Measurements from ENCODE around the gene CHRNA3.
"Not testable (repeated sequence)": the region's sequence is repeated elsewhere in the genome, so short reads cannot be mapped to it uniquely, and the experiment has no call there.

The CHRNA3 gene

DNA sequence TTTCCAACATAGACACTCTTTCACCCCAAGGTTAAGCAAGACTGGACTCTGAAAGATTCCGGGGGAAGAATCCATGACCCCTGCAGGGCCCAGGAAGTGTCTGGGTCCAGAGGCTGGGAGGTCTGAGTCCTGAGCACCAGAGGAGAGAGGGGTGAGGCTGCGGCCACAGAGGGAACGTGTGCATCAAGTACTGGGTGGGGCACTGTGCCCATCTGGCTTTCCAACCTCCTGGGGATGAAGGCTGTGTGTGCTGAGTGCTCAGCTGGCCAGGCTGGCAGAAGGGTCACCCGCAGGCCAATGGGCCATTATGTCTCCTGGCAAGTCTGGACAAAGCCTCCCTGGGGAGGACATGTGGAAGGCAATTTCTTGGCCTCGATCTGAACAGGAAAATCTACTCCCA is 3.3 kb downstream of the CHRNA3 start:
- no peak for DNase-seq (ENCODE audit: low read depth in 2 of 2)

DNA sequence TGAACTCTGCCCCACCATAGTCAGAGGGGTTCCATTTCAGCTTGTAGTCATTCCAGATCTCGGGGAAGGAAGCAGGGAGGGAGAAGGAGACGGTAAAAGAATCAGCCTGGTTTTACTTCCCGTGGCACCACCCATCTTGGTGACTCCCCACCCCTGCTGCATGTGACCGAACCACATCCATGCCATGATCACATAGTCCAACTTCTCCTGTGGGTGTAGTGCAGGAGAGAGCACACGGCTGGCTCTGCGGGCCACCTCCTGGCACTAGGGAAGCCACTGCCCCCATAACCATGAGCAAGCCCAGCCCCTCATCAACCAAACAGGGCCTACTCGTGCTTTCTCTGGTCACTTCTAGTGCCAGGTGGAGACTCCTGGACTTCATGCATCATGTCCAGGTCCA is 3.7 kb downstream of the CHRNA3 start:
- DNase-seq (ENCODE audit: low read depth in 2 of 2), result no peak

- DNase-seq (ENCODE audit: low read depth in 2 of 2), result no peak
Observed at GRCh38 chr15:78616506-78616905, 4.3 kb downstream of the CHRNA3 start.

DNA sequence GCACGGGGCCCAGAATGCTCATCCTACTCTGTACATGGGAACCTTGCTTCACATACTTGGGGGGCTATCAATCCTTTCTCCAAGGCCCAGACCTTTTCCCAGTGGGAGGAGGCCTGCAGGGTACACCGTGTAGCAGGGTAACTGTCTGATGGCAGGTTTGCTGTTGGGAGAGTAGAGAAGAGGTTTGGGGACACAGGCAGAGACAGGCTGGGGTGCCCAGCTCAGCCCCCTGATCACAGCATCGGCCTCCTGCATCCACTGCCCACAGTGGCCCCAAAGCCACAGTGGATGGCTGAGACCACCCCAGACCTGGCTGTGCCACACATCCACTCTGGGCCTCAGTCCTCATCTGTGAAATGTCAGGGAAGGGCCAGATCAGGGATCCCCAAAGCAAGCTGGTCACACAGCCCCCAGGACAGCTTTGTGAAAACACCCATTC is 5.6 kb downstream of the CHRNA3 start:
- DNase-seq (ENCODE audit: low read depth in 2 of 2), result no peak

GRCh38 chr15:78614021-78614420 is 6.8 kb downstream of the CHRNA3 start:
- no peak for DNase-seq (ENCODE audit: low read depth in 2 of 2)

DNA sequence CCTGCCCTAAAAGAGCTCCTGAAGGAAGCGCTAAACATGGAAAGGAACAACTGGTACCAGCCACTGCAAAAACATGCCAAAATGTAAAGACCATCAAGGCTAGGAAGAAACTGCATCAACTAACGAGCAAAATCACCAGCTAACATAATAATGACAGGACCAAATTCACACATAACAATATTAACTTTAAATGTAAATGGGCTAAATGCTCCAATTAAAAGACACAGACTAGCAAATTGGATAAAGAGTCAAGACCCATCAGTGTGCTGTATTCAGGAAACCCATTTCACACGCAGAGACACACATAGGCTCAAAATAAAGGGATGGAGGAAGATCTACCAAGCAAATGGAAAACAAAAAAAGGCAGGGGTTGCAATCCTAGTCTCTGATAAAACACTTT is 11.2 kb downstream of the CHRNA3 start:
- not testable (repeated sequence) for DNase-seq (ENCODE audit: low read depth in 2 of 2)

GRCh38 chr15:78605680-78606079 is 15.1 kb downstream of the CHRNA3 start:
- DNase-seq (ENCODE audit: low read depth in 2 of 2), result no peak

DNA sequence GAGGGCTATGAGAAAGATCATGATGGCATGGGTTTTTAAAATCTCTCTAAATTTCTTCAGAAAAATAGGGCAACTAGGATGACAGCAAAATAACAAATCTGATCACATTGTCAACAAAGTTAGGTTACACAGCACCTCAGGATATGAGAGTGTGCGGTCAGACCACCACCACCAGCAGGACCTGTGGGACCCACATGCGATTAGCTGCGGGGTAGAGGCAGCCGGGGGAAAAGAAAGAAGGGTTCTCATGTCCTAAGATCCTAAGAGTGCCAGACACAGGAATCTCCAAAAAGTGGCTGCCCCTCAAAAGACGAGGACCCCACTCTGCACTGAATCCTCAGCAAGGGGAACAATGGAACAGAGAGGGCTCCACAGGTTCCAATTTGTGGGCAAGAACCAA is 15.6 kb downstream of the CHRNA3 start:
- no peak for DNase-seq (ENCODE audit: low read depth in 2 of 2)

GRCh38 chr15:78604420-78604819 is 16.4 kb downstream of the CHRNA3 start:
- no peak for DNase-seq (ENCODE audit: low read depth in 2 of 2)

GRCh38 chr15:78603467-78603866 is 17.3 kb downstream of the CHRNA3 start:
- no peak for DNase-seq (ENCODE audit: low read depth in 2 of 2)

GRCh38 chr15:78599189-78599588 is 21.6 kb downstream of the CHRNA3 start:
- DNase-seq (ENCODE audit: low read depth in 2 of 2), result no peak

- DNase-seq (ENCODE audit: low read depth in 2 of 2), result no peak
Observed at GRCh38 chr15:78598348-78598747, 22.4 kb downstream of the CHRNA3 start.

- DNase-seq (ENCODE audit: low read depth in 2 of 2), result no peak
Observed at GRCh38 chr15:78597583-78597982, 23.2 kb downstream of the CHRNA3 start.

- no peak for DNase-seq (ENCODE audit: low read depth in 2 of 2)
Observed at GRCh38 chr15:78574944-78575343, 45.9 kb downstream of the CHRNA3 start.

DNA sequence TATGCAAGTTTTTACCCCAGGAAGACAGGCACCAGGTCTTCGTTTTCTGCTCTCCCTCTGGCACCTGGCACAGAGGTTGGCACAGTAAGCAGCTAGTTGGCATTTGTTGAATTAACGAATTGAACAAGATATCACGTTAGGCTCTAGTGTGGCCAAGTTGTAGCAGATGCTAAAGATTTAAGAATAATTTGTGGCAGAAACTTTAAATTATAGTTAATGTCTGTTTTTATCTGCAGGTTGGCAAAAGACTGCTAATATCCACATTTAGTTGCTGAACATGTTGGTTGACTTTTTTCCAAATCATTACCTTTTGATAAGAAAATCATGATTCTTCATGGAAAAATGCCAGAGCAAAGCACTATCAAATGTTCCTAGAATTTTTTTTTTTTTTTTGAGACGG is 47.4 kb downstream of the CHRNA3 start:
- DNase-seq (ENCODE audit: low read depth in 2 of 2), result no peak

DNA sequence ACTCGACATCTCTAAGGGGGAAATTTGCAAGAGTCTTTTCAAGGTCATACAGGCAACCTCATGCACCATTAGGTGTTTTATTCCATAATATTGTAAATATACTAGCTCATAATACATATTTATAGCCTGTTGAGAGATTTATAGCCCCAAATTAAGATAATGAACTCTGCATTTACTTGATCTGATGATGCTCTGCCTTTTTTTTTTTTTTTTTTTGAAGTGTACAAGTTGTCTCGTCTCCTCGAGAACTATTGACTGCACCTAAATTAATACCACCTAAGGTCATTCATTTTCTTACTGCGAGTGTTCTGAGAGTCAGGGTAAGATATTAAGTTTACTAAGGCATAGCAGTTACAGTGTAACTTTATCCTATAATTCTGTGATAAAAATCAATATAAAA is 49.4 kb downstream of the CHRNA3 start:
- no peak for DNase-seq (ENCODE audit: low read depth in 2 of 2)

DNA sequence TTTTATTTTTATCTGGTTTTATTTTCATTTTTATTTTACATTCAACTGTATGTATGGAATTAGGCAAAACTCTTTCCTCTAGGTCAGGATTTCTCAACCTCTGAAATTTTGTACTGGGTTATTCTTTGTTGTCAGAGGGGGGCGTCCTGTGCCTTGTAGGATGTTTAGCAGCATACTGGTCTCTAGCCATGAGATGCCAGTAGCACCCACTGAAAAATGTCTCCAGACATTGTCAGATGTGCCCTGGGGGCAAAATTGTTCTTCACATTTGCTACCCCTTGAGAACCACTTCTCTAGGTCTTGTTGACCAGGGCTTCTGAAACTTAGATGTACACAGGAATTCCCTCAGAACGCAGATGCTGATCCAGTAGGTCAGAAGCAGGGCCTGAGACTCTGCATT is 50.1 kb downstream of the CHRNA3 start:
- DNase-seq (ENCODE audit: low read depth in 2 of 2), result no peak

- DNase-seq (ENCODE audit: low read depth in 2 of 2), result no peak
Observed at GRCh38 chr15:78567531-78567930, 53.3 kb downstream of the CHRNA3 start.

GRCh38 chr15:78565951-78566774 is 54.6 kb downstream of the CHRNA3 start:
- DNase-seq (ENCODE audit: low read depth in 2 of 2), result no peak

GRCh38 chr15:78565097-78565950 is 55.5 kb downstream of the CHRNA3 start, which contains the start of gene CHRNA5:
Gene CHRNA5, plus strand, starts transcription at chr15:78565520. Its CDS starts 200 bp downstream, at chr15:78565720.
- DNase-seq (ENCODE audit: low read depth in 2 of 2), result peak; percentile 57 to 62

GRCh38 chr15:78564743-78565096 is 56.1 kb downstream of the CHRNA3 start:
- no peak for DNase-seq (ENCODE audit: low read depth in 2 of 2)

- DNase-seq (ENCODE audit: low read depth in 2 of 2), result no peak
Observed at GRCh38 chr15:78563092-78563491, 57.7 kb downstream of the CHRNA3 start.

- no peak for DNase-seq (ENCODE audit: low read depth in 2 of 2)
Observed at GRCh38 chr15:78561490-78561889, 59.3 kb downstream of the CHRNA3 start.
